HG02840 (cell line): Measurements from ENCODE around the gene NONO.
"Not testable (repeated sequence)": the region's sequence is repeated elsewhere in the genome, so short reads cannot be mapped to it uniquely, and the experiment has no call there.

ENCODE experiments used
- ATAC-seq: cut with Tn5 transposase; IDR thresholded peaks from one replicate; pipeline ENCODE4 v1.9.1; 2021; ENCODE audit warnings: mild to moderate bottlenecking, moderate library complexity, moderate number of reproducible peaks; ENCODE audit not compliant: unreplicated experiment, low FRiP score

NONO gene

GRCh38 chrX:71283403-71284143 lies at the start of gene NONO:
Gene NONO (plus strand): TSS chrX:71283635. CDS start chrX:71290638, 7,003 bp downstream.
- peak; percentile 90 for ATAC-seq

- no peak for ATAC-seq
Observed at GRCh38 chrX:71235482-71235881, 48.0 kb upstream of the NONO start.

- no peak for ATAC-seq
Observed at GRCh38 chrX:71236836-71237235, 46.6 kb upstream of the NONO start.

- ATAC-seq, result no peak
Observed at GRCh38 chrX:71239781-71240180, 43.7 kb upstream of the NONO start.

GRCh38 chrX:71241301-71241700 lies 42.1 kb upstream of the NONO start:
- no peak for ATAC-seq

- no peak for ATAC-seq
Observed at GRCh38 chrX:71244359-71245128, 38.9 kb upstream of the NONO start.

GRCh38 chrX:71245159-71245558 lies 38.3 kb upstream of the NONO start:
- no peak for ATAC-seq

- ATAC-seq, result no peak
Observed at GRCh38 chrX:71250841-71251240, 32.6 kb upstream of the NONO start.

- ATAC-seq, result no peak
Observed at GRCh38 chrX:71251466-71251973, 31.9 kb upstream of the NONO start.

GRCh38 chrX:71252221-71252620 lies 31.2 kb upstream of the NONO start:
- no peak for ATAC-seq

GRCh38 chrX:71253253-71254091 lies 30.0 kb upstream of the NONO start:
- no peak for ATAC-seq

GRCh38 chrX:71254092-71254963 lies 29.1 kb upstream of the NONO start, which contains the start of gene ZMYM3:
Gene ZMYM3 (minus strand): TSS chrX:71254140. CDS start chrX:71253255, 885 bp downstream.
- peak; percentile 81 for ATAC-seq

GRCh38 chrX:71256051-71256450 lies 27.4 kb upstream of the NONO start:
- no peak for ATAC-seq

- ATAC-seq, result no peak
Observed at GRCh38 chrX:71256856-71257255, 26.6 kb upstream of the NONO start.

- not testable (repeated sequence) for ATAC-seq
Observed at GRCh38 chrX:71268624-71269023, 14.8 kb upstream of the NONO start.

- ATAC-seq, result no peak
Observed at GRCh38 chrX:71269801-71270395, 13.5 kb upstream of the NONO start.

GRCh38 chrX:71272313-71272712 lies 11.1 kb upstream of the NONO start:
- not testable (repeated sequence) for ATAC-seq

- not testable (repeated sequence) for ATAC-seq
Observed at GRCh38 chrX:71281300-71281699, 2.1 kb upstream of the NONO start.
